Measurements from ENCODE around the gene HEPN1.

Gene HEPN1

GRCh38 chr11:124890683-124891372 is 28.2 kb upstream of the HEPN1 start:
- TF ChIP-seq CTCF (conservative IDR thresholded peaks at IDR 0.05; ENCODE audit: low read depth, low read length), result no peak
- H3K4me3 ChIP-seq (ENCODE audit: low read length), result no peak overlapping the region
- DNase-seq (ENCODE audit: low read depth), result no peak

GRCh38 chr11:124891373-124891861 is 27.6 kb upstream of the HEPN1 start:
- no peak for TF ChIP-seq CTCF (conservative IDR thresholded peaks at IDR 0.05; ENCODE audit: low read depth, low read length)
- H3K4me3 ChIP-seq (ENCODE audit: low read length), result no peak overlapping the region
- no peak for DNase-seq (ENCODE audit: low read depth)

GRCh38 chr11:124892146-124892545 is 26.9 kb upstream of the HEPN1 start:
- H3K4me3 ChIP-seq (ENCODE audit: low read length), result no peak overlapping the region
- no peak for TF ChIP-seq CTCF (conservative IDR thresholded peaks at IDR 0.05; ENCODE audit: low read depth, low read length)
- DNase-seq (ENCODE audit: low read depth), result no peak

GRCh38 chr11:124892750-124893454 is 26.1 kb upstream of the HEPN1 start:
- no peak overlapping the region for H3K4me3 ChIP-seq (ENCODE audit: low read length)
- no peak for DNase-seq (ENCODE audit: low read depth)
- no peak for TF ChIP-seq CTCF (conservative IDR thresholded peaks at IDR 0.05; ENCODE audit: low read depth, low read length)

GRCh38 chr11:124893781-124894401 is 25.2 kb upstream of the HEPN1 start:
- no peak for TF ChIP-seq CTCF (conservative IDR thresholded peaks at IDR 0.05; ENCODE audit: low read depth, low read length)
- H3K4me3 ChIP-seq (ENCODE audit: low read length), result no peak overlapping the region
- DNase-seq (ENCODE audit: low read depth), result no peak

- no peak overlapping the region for H3K4me3 ChIP-seq (ENCODE audit: low read length)
- no peak for DNase-seq (ENCODE audit: low read depth)
- TF ChIP-seq CTCF (conservative IDR thresholded peaks at IDR 0.05; ENCODE audit: low read depth, low read length), result no peak
These were observed 24.2 kb upstream of the HEPN1 start for GRCh38 chr11:124894606-124895430.
